GM19099 (cell line): ENCODE measurements around the gene SLC35F4.

Experiments
- POLR2A ChIP-seq: IDR thresholded peaks from 3 replicates; pipeline ENCODE4 v1.6.1; 2011; ENCODE audit warnings: low read depth; ENCODE audit not compliant: insufficient read length; ENCODE audit errors: extremely low read depth

SLC35F4 gene

DNA sequence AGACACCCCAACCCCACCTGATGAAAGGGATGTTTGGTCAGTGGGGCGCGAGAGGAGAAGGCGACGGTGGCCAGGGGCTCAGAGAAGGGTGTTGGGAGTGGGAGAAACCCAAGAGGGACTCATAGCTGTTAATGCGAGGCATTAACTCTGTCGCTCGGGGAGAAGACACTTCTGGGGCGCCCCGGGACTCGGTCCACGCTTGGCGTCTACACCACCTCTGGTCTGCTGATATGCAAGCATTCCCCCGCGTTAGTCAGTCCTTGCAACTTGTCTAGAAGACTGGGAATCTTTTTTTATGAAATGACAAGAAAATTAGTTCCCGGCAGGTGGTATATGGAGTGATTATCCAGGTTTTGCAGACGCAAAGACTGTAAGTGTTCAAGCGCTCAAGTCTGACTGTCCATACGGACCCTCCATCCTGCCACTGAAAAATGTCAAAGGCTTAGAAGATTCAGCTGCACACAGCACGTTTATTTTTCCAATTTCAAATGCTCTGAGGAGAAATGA is 360 bp upstream of the SLC35F4 start:
- no peak for TF ChIP-seq POLR2A

DNA sequence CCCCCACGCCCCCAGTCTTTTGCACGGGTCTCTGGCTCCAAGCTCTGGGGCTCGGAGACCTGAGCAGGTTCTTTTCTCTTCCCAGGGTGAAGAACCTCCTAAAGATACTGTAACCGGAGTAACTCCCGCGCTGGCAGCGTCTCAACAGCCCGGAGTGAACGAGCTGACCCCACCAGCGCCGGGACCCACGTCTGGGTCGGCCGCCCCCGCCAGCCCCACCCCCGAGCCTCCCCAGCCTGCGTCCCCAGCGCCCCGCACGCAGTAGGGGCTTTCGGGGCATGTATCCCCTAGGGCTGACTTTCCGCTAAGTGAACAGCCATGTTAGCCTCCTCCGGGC is 858 bp downstream of the SLC35F4 start:
- TF ChIP-seq POLR2A, result no peak

DNA sequence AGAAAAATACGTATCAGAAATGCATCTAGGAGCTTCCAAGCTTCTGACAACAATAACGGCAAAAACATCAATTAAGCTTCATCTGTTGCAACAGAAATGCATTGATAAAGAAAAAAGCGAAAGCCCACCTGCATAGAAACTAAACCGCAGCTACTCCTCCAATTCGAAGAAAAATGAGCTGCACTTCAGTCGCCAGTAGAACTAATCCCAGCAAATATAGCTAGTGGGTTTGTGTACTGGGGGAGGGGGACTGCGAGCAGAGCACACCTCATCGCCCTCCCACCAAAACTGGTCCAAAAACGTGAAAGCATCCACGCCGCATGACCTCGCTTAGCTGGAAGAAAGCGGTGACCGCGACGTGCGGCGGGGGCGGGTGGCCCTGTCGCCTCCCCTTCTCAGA is 1.2 kb downstream of the SLC35F4 start:
- no peak for TF ChIP-seq POLR2A

DNA sequence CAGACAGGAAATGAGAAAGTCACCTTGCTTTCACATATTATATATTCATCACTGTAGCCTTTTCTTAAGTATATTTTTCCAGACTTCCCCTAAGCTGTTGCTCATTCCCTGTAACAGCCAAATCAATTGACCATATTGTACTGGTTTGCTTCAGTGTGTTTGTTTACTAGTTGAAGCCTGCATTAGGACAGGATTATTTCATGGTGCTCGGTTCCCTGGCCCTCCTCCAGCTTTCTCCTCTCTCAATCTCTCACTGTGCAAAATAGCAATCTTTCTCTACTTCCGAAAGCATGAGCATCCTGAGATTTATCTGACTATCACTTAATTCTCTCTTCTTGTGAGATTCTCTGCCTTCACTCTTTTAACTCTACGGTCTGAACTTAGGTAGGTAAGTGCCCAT is 2.4 kb downstream of the SLC35F4 start:
- no peak for TF ChIP-seq POLR2A

DNA sequence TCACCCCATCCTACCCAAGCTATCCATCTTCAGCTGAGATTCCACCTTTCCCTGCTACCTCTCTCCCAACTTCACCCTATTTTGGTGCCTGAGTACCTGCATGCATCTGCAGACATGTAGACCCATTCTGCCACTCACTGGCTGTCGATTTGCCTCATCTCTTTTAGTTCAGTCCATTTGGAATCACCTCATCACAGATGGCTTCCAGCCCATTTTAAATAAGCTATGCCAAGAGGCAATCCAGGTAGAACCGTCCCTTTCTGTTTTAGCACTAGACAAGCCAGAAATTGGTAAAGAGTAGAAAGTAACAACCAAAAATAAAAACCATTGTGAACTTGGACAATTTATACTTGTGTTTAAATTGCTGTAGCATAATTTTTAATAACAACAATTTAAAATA is 11.3 kb downstream of the SLC35F4 start:
- TF ChIP-seq POLR2A, result no peak

DNA sequence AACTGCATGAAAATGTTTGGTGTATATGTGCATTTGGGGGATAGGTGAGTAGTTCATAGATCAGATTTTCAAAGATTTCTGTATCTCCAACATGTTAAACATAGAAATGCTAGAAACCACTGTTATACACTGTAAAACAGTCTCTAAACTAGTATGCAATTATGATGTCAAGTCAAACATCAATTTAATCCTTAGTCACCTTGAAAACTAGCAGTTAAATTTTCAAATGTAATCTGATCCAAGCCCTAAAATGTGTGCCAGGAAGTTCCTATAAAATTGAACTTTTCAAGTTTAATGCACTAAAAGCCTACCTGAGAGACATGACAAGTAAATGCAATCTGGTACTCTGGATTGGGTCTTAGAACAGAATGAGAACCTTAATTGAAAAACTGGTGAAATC is 14.5 kb downstream of the SLC35F4 start:
- no peak for TF ChIP-seq POLR2A

DNA sequence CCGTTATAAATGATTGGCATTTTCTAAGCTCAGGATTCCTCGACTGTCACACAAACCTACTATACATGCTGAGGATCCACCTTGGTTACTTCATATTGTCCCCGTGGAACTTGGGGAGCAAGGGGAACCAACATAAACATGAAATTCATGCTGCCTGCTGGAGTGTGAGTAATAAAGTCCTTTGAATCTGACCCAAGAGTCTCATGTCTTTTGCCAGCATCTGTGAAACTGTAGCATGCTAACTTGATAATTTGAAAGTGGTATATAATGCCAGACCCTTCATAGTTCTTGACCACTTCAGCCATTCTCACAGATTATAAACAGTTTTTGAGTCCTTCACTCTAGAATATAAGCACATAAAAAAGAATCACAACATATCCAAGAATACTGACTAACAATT is 17.1 kb downstream of the SLC35F4 start:
- no peak for TF ChIP-seq POLR2A

DNA sequence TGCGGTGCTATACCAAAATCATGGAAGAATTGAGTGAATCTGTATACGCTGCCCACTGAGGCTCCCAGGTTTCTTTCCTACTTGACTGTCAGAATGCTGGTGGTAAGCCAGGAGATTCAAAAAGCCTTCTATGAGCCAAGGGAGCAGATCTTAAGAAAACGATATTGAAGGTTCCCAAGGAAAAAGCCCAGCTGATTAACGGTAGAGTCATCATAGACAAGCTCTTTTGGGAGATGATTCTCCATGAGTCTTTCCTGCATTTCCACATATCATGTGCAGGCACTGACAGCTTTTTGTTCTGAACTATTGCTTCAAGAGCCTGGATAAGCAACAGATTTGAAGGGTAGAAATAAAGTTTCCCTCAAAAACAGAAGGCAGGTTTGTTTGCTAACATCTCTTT is 17.5 kb downstream of the SLC35F4 start:
- no peak for TF ChIP-seq POLR2A

DNA sequence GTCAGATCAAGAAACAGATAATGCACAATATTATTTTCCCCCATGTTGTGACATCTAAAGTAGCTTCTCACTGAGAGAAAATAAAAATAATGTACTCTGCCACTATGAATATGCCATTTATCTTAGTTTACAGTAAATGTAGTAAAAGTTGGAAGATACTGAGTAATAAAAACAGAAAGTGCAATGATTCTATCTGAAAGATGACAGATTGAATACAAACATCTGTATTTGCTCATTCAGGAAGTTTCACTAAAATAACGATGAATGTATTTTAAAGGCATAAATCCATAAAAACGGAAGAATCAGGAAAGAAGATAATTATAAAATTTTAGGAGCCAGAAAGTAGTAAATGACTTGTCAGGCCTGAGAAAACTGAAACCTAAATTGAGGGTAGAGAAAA is 18.2 kb downstream of the SLC35F4 start:
- TF ChIP-seq POLR2A, result no peak

DNA sequence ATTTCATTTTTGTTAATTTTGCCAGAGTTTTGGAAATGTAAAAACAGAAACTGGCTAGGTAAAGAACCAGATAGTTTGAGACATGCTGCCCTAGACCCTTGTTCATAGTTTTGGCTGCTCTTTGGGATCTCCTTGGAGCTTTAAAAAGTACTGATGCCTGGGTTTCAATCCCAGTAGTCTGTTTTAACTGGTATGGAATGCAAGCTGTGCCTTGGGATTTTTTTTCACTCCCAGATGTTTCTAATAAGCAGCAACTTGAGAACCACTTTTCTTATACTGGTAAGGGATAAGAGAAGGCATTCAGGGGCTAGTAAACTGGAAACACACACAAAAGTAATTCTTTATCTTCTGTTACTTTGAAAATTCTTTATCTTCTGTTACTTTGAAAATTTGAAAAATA is 18.8 kb downstream of the SLC35F4 start:
- no peak for TF ChIP-seq POLR2A

DNA sequence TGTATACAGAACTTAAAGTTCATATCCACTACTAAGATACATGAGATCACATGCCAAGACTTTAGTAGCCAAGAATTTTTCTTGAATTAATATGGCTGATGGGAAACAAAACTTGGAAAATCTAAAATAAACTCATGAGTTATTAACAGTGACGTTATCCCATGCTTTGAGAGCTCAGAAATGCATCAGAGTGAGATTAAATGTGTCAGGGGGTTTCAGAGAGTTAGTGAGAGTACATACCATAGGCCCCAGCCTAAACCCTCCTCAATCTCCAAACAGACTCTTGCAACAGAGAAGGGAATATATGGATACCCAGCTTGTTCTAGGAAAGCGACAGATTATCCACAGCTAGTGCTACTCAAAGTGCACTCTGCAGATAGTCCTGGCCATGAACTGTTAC is 19.3 kb downstream of the SLC35F4 start:
- no peak for TF ChIP-seq POLR2A

DNA sequence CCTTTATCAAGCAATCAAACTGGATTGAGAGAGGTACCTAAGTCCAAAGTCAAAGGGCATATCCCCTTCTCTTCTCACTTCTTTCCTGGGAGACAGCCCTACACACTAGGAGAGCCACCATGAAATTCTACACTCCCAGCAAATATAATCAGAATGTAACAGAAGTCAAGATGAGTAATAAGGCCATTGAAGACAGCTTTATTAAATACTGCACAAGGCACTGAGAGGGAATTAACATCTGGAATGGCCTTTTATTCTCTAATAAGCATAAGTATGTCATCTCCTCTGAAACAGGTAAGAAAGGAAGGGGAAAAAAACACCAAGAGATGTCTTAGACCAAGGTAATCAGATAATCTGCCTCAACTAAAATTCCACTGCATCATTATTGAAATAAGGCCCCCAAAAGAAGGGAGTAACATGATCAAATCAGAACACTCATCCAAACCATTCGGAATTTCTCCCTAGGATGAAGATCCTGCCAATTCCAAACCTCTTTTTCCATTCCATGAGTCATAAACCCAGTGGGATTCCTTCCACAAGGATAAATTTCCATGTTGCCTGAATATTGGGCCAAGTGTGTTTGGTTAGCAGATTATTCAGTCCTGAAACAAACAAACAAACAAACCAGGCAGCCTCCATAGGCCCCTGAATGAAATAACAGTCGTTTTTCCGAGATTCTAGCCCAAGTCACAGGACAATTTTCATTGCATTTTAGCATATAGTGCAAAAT is 19.9 kb downstream of the SLC35F4 start:
- TF ChIP-seq POLR2A, result no peak

DNA sequence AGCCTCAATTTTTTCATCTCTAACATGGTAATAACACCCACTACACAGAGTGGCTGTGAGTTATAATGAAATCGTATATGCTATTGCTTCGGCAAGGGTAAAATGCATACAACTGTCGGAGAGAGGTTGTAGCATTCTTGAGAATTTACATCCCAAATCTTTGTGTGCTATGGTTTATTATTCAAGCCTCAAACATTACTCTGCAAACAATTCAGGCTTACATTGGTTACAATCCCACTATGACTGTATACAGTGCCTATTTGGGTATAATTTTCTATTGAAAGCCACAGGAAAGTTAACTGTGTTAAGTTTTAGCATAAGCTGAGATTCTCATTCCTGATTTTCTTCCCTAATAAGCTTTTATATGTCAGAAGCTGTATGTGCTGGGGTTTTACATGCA is 20.6 kb downstream of the SLC35F4 start:
- TF ChIP-seq POLR2A, result no peak

DNA sequence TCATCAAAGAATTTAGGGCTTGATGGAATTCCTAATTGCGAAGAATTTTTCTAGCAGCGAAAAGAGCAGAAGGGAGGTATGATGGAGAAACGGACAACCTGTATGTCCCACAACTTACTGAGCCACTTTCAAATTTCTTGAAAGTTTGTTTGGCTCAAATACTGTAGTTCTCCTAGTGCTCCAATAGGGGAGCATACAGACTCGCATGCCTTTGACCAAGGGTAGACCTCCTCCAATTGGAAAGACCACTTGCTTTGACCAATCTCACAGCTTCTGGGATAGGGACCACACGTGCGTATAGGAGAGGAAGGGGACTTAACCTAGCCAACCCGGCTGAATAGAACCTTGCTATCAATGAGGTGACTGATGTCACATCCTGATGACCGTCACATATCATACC is 28.6 kb downstream of the SLC35F4 start:
- no peak for TF ChIP-seq POLR2A

DNA sequence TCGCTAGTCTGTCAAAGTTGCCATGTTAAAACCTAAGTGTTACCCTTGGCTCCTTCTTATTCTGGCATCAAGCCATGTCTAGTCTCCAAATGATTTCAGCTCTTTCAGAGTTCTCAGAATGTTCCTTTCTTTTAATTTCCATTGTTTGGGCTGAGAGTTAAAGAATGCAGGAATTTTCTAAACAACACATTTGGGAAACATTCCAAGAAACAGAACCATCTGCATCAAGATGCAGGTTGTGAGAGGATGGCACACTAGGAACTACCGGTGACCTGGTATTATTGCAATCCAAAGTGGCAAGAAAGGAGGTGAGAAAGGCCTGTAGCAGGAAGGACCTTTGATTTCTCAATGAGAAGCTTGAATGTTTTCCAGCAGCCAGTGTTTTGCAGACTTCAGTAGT is 30.1 kb downstream of the SLC35F4 start:
- TF ChIP-seq POLR2A, result no peak

DNA sequence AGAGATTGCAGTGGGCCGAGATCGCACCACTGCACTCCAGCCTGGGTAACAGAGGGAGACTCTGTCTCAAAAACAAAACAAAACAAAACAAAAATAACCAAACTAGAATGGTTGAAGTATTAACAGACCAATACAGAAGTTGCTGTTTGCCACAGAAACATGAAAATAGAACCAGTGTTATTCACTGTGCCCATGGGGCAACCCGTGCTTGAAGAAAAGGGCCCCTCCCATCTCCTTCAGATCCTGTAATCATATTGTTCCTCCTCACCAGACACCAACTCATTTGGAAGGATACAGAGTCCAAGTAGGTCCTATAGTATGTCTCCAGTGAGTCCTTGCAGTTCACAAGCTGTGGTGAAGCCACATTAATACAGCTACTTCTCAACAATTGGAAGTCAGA is 30.9 kb downstream of the SLC35F4 start:
- no peak for TF ChIP-seq POLR2A

DNA sequence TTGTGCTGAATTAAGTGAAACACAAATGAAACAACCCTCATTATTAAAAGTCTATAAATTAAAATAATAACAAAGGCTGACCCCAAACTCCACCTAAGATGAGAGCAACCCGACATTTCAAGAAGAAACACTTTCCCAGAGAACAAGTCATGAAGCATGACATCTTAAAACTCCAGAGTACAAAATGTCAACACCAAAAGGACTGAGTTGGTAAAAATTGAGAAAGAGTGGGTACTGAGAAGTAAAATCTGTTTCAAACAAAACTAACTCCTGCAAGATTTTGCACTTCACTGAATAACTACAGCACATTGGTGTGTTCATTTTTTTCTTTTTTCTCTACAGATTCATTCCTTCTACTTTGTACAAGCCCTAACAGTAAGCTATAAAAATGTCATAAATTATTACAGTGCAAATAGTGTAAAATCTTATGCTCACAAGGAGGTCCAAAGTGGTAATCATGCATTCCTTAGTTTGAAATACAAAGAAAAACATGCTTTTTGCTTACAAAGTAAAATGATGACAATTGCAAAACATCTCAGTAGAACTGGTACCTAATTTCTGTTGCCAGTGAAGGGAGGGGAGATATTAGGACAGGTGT is 31.8 kb downstream of the SLC35F4 start:
- no peak for TF ChIP-seq POLR2A
